Loucy (cell line): Measurements from ENCODE around the gene CLCN7.

ENCODE experiments used
- H2AFZ ChIP-seq: fragments of 200-600 bp; sonication (generic); 2 replicates; pipeline ENCODE4 v1.6.0; 2016; ENCODE audit warnings: antibody characterized with exemption, mild to moderate bottlenecking, low read length, moderate library complexity
- H3F3A ChIP-seq: fragments of 200-600 bp; 2 replicates; pipeline ENCODE4 v1.6.0; 2016; ENCODE audit warnings: antibody characterized with exemption, low read depth, mild to moderate bottlenecking
- H3K27me3 ChIP-seq: fragments of 200-600 bp; sonication (generic); 2 replicates; pipeline ENCODE4 v1.6.1; 2014; ENCODE audit warnings: low read length, mild to moderate bottlenecking; ENCODE audit not compliant: insufficient read depth, poor library complexity, severe bottlenecking
- H3K36me3 ChIP-seq: fragments of 200-600 bp; sonication (generic); 2 replicates; pipeline ENCODE4 v1.6.1; 2016; ENCODE audit warnings: low read length; ENCODE audit not compliant: insufficient read depth
- H3K4me1 ChIP-seq: fragments of 200-600 bp; sonication (generic); 2 replicates; pipeline ENCODE4 v1.5.1; 2014; ENCODE audit warnings: low read length, mild to moderate bottlenecking; ENCODE audit not compliant: insufficient read depth, poor library complexity, severe bottlenecking
- H3K4me2 ChIP-seq: fragments of 200-600 bp; sonication (generic); 2 replicates; pipeline ENCODE4 v1.6.0; 2014; ENCODE audit warnings: antibody characterized with exemption, low read length, low read depth, mild to moderate bottlenecking; ENCODE audit not compliant: poor library complexity, severe bottlenecking
- H3K4me3 ChIP-seq: fragments of 200-600 bp; sonication (generic); 2 replicates; pipeline ENCODE4 v1.5.1; 2014; ENCODE audit warnings: low read length, mild to moderate bottlenecking, mixed read lengths; ENCODE audit not compliant: poor library complexity, severe bottlenecking
- H3K79me2 ChIP-seq: fragments of 200-600 bp; sonication (generic); 2 replicates; pipeline ENCODE4 v1.6.1; 2014; ENCODE audit warnings: low read length; ENCODE audit not compliant: insufficient read depth
- H3K9ac ChIP-seq: fragments of 200-600 bp; sonication (generic); 2 replicates; pipeline ENCODE4 v1.6.0; 2014; ENCODE audit warnings: mild to moderate bottlenecking, low read depth, low read length, moderate library complexity; ENCODE audit not compliant: poor library complexity, severe bottlenecking
- H3K9me2 ChIP-seq: fragments of 200-600 bp; sonication (generic); replicated peaks from 2 replicates; pipeline ENCODE4 v1.6.1; 2016; ENCODE audit warnings: low read depth, low read length, mixed read lengths
- H3K9me3 ChIP-seq: fragments of 200-600 bp; sonication (generic); 2 replicates; pipeline ENCODE4 v1.6.1; 2014; ENCODE audit warnings: mild to moderate bottlenecking, antibody characterized with exemption, low read length, low read depth; ENCODE audit not compliant: insufficient read depth
- H4K20me1 ChIP-seq: fragments of 200-600 bp; sonication (generic); 2 replicates; pipeline ENCODE4 v1.6.0; 2014; ENCODE audit warnings: antibody characterized with exemption, low read length, mild to moderate bottlenecking; ENCODE audit not compliant: insufficient read depth, poor library complexity, severe bottlenecking
- CTCF ChIP-seq: fragments of 200-600 bp; sonication (generic); conservative IDR thresholded peaks from 2 replicates; pipeline ENCODE4 v1.5.1; 2014; ENCODE audit warnings: mild to moderate bottlenecking, antibody characterized with exemption, low read length
- EZH2phosphoT487 ChIP-seq: fragments of 200-600 bp; IDR thresholded peaks from 2 replicates; pipeline ENCODE4 v1.6.1; 2018; ENCODE audit warnings: antibody characterized with exemption, mild to moderate bottlenecking, moderate library complexity, borderline replicate concordance

CLCN7 gene

DNA sequence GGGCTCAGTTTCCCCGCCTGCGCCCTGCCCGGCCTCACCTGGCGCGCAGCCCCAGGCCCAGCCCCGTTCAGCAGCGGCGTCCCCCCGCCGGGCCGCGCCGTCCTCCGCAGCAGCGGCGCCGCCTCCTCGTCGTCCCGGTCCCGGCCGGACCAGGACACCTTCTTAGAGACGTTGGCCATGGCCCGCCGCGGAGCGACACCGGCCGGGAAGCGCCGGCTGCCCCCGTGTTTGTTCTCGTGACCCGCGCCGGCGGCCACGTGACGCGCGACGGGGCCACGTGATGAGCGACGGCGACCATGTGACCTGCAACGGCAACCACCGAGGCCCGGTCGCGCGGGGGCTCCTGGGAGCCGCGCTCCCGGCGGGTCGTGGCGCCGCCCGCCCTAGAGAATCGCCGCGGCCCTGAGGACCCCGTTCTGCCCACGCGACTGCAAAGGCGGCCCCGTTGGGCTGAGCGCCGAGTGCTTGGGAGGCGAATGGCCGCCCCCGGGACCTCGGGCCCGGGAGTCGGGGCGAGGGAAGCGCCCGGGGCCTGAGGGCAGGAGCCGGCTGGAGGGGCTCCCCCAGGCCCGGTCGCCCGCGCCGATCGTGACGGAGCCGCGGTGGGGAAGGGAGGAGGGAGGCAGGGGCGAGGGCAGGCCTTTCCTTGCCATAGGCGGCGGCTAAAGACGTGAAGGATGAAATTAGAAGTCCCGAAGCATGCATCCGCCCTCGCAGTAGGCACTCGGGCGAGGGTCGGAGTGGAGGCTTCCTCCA, at the start of gene CLCN7:
Gene CLCN7, minus strand, starts transcription at position 233 of the 756 bp plus-strand sequence. Its CDS starts 54 bp downstream, at position 179.
- Histone ChIP-seq H3K79me2 (peaks cover 7% of the 10 kb centered on the region; the same call in 1 of the 2 replicates), H3K4me3 (peak within 1 kb of the TSS; percentile 80), H3K9me2 (no peaks in the 10 kb centered on the region), H3K4me2 (peak within 1 kb of the TSS; percentile 80), H2AFZ (peak within 1 kb of the TSS; percentile 87), H4K20me1 (no peaks in the 10 kb centered on the region), H3K27me3 (no peaks in the 10 kb centered on the region), H3K9ac (peak within 1 kb of the TSS; percentile 94), H3K36me3 (no peaks in the 10 kb centered on the region), H3F3A (no peaks in the 10 kb centered on the region), H3K9me3 (no peaks in the 10 kb centered on the region), H3K4me1 (no peaks in the 10 kb centered on the region)
- TF ChIP-seq EZH2phosphoT487: no peak

GRCh38 chr16:1524366-1524765, 49.5 kb upstream of the CLCN7 start:
- Histone ChIP-seq H3K36me3 (no peaks in the 10 kb centered on the region), H3K4me2 (no peak overlapping the region), H3K79me2 (no peaks in the 10 kb centered on the region), H4K20me1 (no peaks in the 10 kb centered on the region), H3K9me2 (no peaks in the 10 kb centered on the region), H3K4me3 (no peak overlapping the region), H2AFZ (no peak overlapping the region), H3K9me3 (no peaks in the 10 kb centered on the region), H3K4me1 (peaks cover 9% of the 10 kb centered on the region), H3K27me3 (no peaks in the 10 kb centered on the region), H3K9ac (no peak overlapping the region), H3F3A (no peaks in the 10 kb centered on the region)
- no peak for TF ChIP-seq EZH2phosphoT487
- no peak for TF ChIP-seq CTCF

GRCh38 chr16:1523581-1524245, 48.9 kb upstream of the CLCN7 start:
- TF ChIP-seq EZH2phosphoT487: no peak
- no peak for TF ChIP-seq CTCF
- no peaks in the 10 kb centered on the region for H4K20me1 ChIP-seq

More at GRCh38 chr16:1523581-1524245, 48.9 kb upstream of the CLCN7 start:
- H3K4me2 ChIP-seq: no peak overlapping the region
- H3K27me3 ChIP-seq: no peaks in the 10 kb centered on the region
- H2AFZ ChIP-seq: no peak overlapping the region
- no peak overlapping the region for H3K4me3 ChIP-seq
- H3K4me1 ChIP-seq: peaks cover 9% of the 10 kb centered on the region
- no peaks in the 10 kb centered on the region for H3K9me3 ChIP-seq
- no peaks in the 10 kb centered on the region for H3F3A ChIP-seq
- no peak overlapping the region for H3K9ac ChIP-seq
- H3K79me2 ChIP-seq: no peaks in the 10 kb centered on the region
- no peaks in the 10 kb centered on the region for H3K9me2 ChIP-seq
- H3K36me3 ChIP-seq: no peaks in the 10 kb centered on the region
